K562 (cell line): ENCODE results near the gene NLGN3. TPM values are rescaled to one million over a fixed set of nuclear protein-coding genes. Genes with fewer than 3 reads are reported as not detected.

Experiments
- ATAC-seq: fragments of 200-7000 bp; cut with Tn5 transposase; 3 replicates; pipeline ENCODE4 v1.9.1; 2020; ENCODE audit warnings: moderate library complexity
- BruUV-seq: library from RNA; stranded (reverse); fragments of 400-500 nt; replicated peaks from 2 replicates; lab custom pipeline; 2021; lab: Mats Ljungman, UMichigan
- CTCF ChIA-PET: fragments of 300-600 bp; formaldehyde crosslinking; extraction: SDS; loops from one replicate; lab custom pipeline; 2021; ENCODE audit warnings: low intra/inter-chr PET ratio; lab: Yijun Ruan, JAX
- POLR2A ChIA-PET: fragments of 300-600, 350-650 bp; sonication (Branson Sonifier 250); formaldehyde crosslinking; extraction: SDS; loops from one replicate; lab custom pipeline; 2021; ENCODE audit warnings: antibody characterized with exemption, inconsistent platforms; lab: Yijun Ruan, JAX
- DNase-seq, 4 experiments: peaks; one replicate each; pipeline versions ENCODE4 v3.0.0 to v3.0.0-alpha.2; 2011 to 2018; ENCODE audit warnings: low spot score in 3 of 4, mixed read lengths in 3 of 4; ENCODE audit errors: extremely low read depth in 1 of 4
- FAIRE-seq: peaks from 2 replicates; lab custom pipeline; 2011; peaks lifted over from hg19 to GRCh38; lab: Jason Lieb, UNC
- H2AFZ ChIP-seq: 2 replicates; pipeline ENCODE4 v1.6.0; 2011; ENCODE audit warnings: low read depth, low read length, control low read depth, inconsistent platforms
- H3K27ac ChIP-seq: fragments of 200-600 bp; 3 replicates; pipeline ENCODE4 v1.8.0; 2011; ENCODE audit warnings: low read depth, mild to moderate bottlenecking, control low read depth, inconsistent platforms, low read length, moderate library complexity, mixed read lengths; ENCODE audit errors: extremely low read depth
- H3K27me3 ChIP-seq, 2 experiments: fragments of 300-600 bp in 1 of 2; 2 replicates in 1 of 2; 3 replicates in 1 of 2; pipeline versions ENCODE4 v1.6.0 to v1.8.0; 2011; ENCODE audit warnings: inconsistent platforms in 2 of 2, low read length in 2 of 2, mild to moderate bottlenecking in 1 of 2, mixed read lengths in 1 of 2, moderate library complexity in 1 of 2; ENCODE audit not compliant: control insufficient read depth in 2 of 2, insufficient read depth in 2 of 2
- H3K36me3 ChIP-seq: fragments of 300-600 bp; 3 replicates; pipeline ENCODE4 v1.8.0; 2011; ENCODE audit warnings: mild to moderate bottlenecking, low read length, inconsistent platforms; ENCODE audit not compliant: control insufficient read depth, insufficient read depth
- H3K4me1 ChIP-seq, 2 experiments: fragments of 200-600 bp in 1 of 2; replicated peaks in 1 of 2; 2 replicates in 1 of 2; 3 replicates in 1 of 2; pipeline versions ENCODE4 v1.5.1 to v1.8.0; 2011; ENCODE audit warnings: inconsistent platforms in 2 of 2, low read length in 2 of 2, mild to moderate bottlenecking in 1 of 2, mixed read lengths in 1 of 2, moderate library complexity in 1 of 2; ENCODE audit not compliant: control insufficient read depth in 2 of 2, insufficient read depth in 2 of 2
- H3K4me2 ChIP-seq: 2 replicates; pipeline ENCODE4 v1.6.1; 2011; ENCODE audit warnings: low read length, control low read depth, inconsistent platforms, mixed read lengths; ENCODE audit not compliant: insufficient read depth
- H3K4me3 ChIP-seq: fragments of 200-600 bp; sonication (generic), shearing (Covaris generic); 2 replicates; pipeline ENCODE4 v1.5.1; 2016; ENCODE audit warnings: control low read depth, inconsistent platforms
- H3K79me2 ChIP-seq: fragments of 200-600 bp; 3 replicates; pipeline ENCODE4 v1.8.0; 2011; ENCODE audit warnings: low read length, inconsistent platforms; ENCODE audit not compliant: control insufficient read depth, insufficient read depth
- H3K9ac ChIP-seq, 2 experiments: 2 replicates each; pipeline versions ENCODE4 v1.6.0 to v1.6.1; 2011; ENCODE audit warnings: low read depth in 2 of 2, low read length in 2 of 2, control low read depth in 1 of 2, inconsistent platforms in 1 of 2, mild to moderate bottlenecking in 1 of 2, mixed read lengths in 1 of 2; ENCODE audit not compliant: insufficient read depth in 1 of 2
- H3K9me1 ChIP-seq: one replicate; pipeline ENCODE4 v1.6.0; 2011; ENCODE audit warnings: inconsistent platforms, mild to moderate bottlenecking, low read length, moderate library complexity; ENCODE audit not compliant: control insufficient read depth, insufficient read depth
- H3K9me3 ChIP-seq: replicated peaks from 2 replicates; pipeline ENCODE4 v1.5.1; 2011; ENCODE audit warnings: low read depth, low read length, inconsistent platforms; ENCODE audit not compliant: control insufficient read depth, insufficient read depth
- H4K20me1 ChIP-seq: replicated peaks from 2 replicates; pipeline ENCODE4 v1.6.1; 2011; ENCODE audit warnings: low read length, inconsistent platforms, mixed read lengths; ENCODE audit not compliant: control insufficient read depth, insufficient read depth
- AFF4 ChIP-seq: sonication (generic); formaldehyde crosslinking; IDR thresholded peaks from 2 replicates; pipeline ENCODE4 v1.8.0; 2023; ENCODE audit warnings: mild to moderate bottlenecking, missing genetic modification reagents
- CBFA2T3 ChIP-seq: fragments of 450-650 bp; IDR thresholded peaks from 2 replicates; pipeline ENCODE4 v1.6.1; 2017
- CBX5 ChIP-seq: IDR thresholded peaks from 2 replicates; pipeline ENCODE4 v1.6.1; 2014; ENCODE audit warnings: low read depth, borderline replicate concordance
- IRF1 ChIP-seq: sonication (generic); formaldehyde crosslinking; IDR thresholded peaks from 2 replicates; pipeline ENCODE4 v1.8.0; 2022; ENCODE audit warnings: missing genetic modification reagents, mild to moderate bottlenecking, borderline replicate concordance
- MEF2A ChIP-seq: IDR thresholded peaks from 2 replicates; pipeline ENCODE4 v1.6.1; 2011; ENCODE audit warnings: low read depth, mild to moderate bottlenecking, low read length, moderate library complexity; ENCODE audit not compliant: control insufficient read depth
- MEF2D ChIP-seq: conservative IDR thresholded peaks from 2 replicates; pipeline ENCODE4 v1.6.1; 2016; ENCODE audit warnings: low read depth, missing genetic modification characterization, missing compliant biosample characterization
- NR2C2 ChIP-seq, 2 experiments: fragments of 200-800 bp in 1 of 2; sonication (Bioruptor generic) in 1 of 2; sonication (generic) in 1 of 2; formaldehyde crosslinking in 1 of 2; IDR thresholded peaks; 2 replicates each; pipeline versions ENCODE4 v1.6.1 to v1.8.0; 2016 to 2022; ENCODE audit warnings: mild to moderate bottlenecking in 1 of 2, missing compliant biosample characterization in 1 of 2, missing genetic modification characterization in 1 of 2, missing genetic modification reagents in 1 of 2
- RCOR1 ChIP-seq, 2 experiments: IDR thresholded peaks; 2 replicates each; pipeline ENCODE4 v1.6.1; 2012; ENCODE audit warnings: low read depth in 2 of 2, low read length in 2 of 2, borderline replicate concordance in 1 of 2, improper control_type of control experiment in 1 of 2
- RFX1 ChIP-seq: fragments of 450-650 bp; IDR thresholded peaks from 2 replicates; pipeline ENCODE4 v1.6.1; 2016; ENCODE audit warnings: mild to moderate bottlenecking, moderate library complexity
- ZNF165 ChIP-seq: fragments of 250-450 bp; sonication (Bioruptor Pico); IDR thresholded peaks from 2 replicates; pipeline ENCODE4 v1.4.0; 2020; ENCODE audit warnings: borderline replicate concordance
- WGBS: fragments of 100-300 bp; shearing (Covaris generic); methylation state at CpG from one replicate; pipeline ENCODE4 v1.1.6; 2016; ENCODE audit warnings: low coverage, mixed read lengths; ENCODE audit not compliant: insufficient coverage; ENCODE audit errors: missing lambda C conversion rate; 5-methylcytosine and 5-hydroxymethylcytosine counted together
- in situ Hi-C: fragments of 300-500 bp; cut with MboI; formaldehyde crosslinking; loops from 4 replicates; pipeline ENCODE4 v1.15.0; 2018; ENCODE audit warnings: inconsistent platforms, mixed read lengths
- intact Hi-C: fragments of 100-400 bp; cut with micrococcal nuclease; formaldehyde crosslinking; loops from 2 replicates; pipeline ENCODE4 v1.14.2; 2022
- polyA plus RNA-seq, 8 experiments: library from polyadenylated mRNA; depleted of rRNA in 4 of 8; stranded (reverse) in 5 of 8; unstranded in 3 of 8; fragments of >200 nt; fragmentation: Nextera tagmentation in 2 of 8; fragmentation: Illumina TruSeq in 1 of 8; extraction: Ambion mirVana in 2 of 8; extraction: Trizol in 1 of 8; gene quantifications; 2 replicates each; pipeline versions ENCODE4 v1.2.1 to v1.2.3, GENCODE V29; 2011 to 2014; ENCODE audit warnings: inconsistent platforms in 1 of 8, missing spikeins in 1 of 8
- total RNA-seq, 7 experiments: library from RNA; depleted of rRNA in 6 of 7; stranded (reverse); fragments of >200 nt in 6 of 7; fragmentation: Illumina TruSeq in 2 of 7; extraction: Trizol in 2 of 7; gene quantifications; 2 replicates each; pipeline versions ENCODE4 v1.2.1 to v1.2.3, GENCODE V29; 2011 to 2021; ENCODE audit warnings: low replicate concordance in 1 of 7
- TF ChIP-seq, protein P1 (sequence below): IDR thresholded peaks from 3 replicates; pipeline ENCODE4 v1.6.1; 2011; ENCODE audit warnings: borderline replicate concordance, mild to moderate bottlenecking; ENCODE audit not compliant: insufficient read length, insufficient read depth
- TF ChIP-seq, protein P2 (sequence below): fragments of 200-800 bp; sonication (Bioruptor generic); IDR thresholded peaks from 2 replicates; pipeline ENCODE4 v1.6.1; 2017; ENCODE audit warnings: missing genetic modification characterization, missing compliant biosample characterization
- TF ChIP-seq, protein P3 (sequence below): fragments of 250-450 bp; sonication (Bioruptor Pico); IDR thresholded peaks from 2 replicates; pipeline ENCODE4 v1.8.0; 2022; ENCODE audit warnings: moderate library complexity, mild to moderate bottlenecking, inconsistent platforms

The NLGN3 gene
- total and polyA plus RNA-seq, 9 of the 15 experiments (the other 6 are each of a cell fraction or from before 2014, with no cell fraction given): 0.03 to 0.86 (median 0.25) TPM

DNA sequence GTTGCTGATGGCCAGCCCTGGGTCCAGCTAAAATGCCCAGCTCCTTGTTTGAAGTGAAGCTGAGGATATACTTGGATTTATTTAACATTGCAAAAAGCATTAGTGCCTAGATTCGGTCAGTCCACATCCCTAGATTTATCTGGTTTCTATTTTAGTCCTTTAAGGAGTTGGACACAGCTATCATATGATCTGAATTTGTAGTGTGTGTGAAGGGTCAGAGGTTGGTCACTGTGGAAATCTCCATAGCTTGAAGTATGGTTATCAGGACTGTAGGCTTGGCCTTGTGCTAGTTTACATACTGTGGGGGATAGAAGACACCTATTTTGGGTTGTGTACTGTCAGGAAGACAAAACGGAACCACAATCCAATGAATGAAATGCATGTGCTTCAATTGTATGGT lies 28.8 kb downstream of the NLGN3 start:
- CTCF ChIA-PET: no interaction called here
- Histone ChIP-seq H3K9me1 (no peaks in the 10 kb centered on the region), H3K4me3 (no peak overlapping the region), H3K9me3 (no peaks in the 10 kb centered on the region), H3K4me1 (peaks cover 23 to 25% of the 10 kb centered on the region in 2 experiments; a peak in 4 of 5 replicates), H3K27me3 (no peaks in the 10 kb centered on the region), H3K36me3 (no peaks in the 10 kb centered on the region; the same call in 2 of the 3 replicates), H4K20me1 (no peaks in the 10 kb centered on the region), H3K4me2 (no peak overlapping the region), H3K79me2 (no peaks in the 10 kb centered on the region), H2AFZ (no peak overlapping the region), H3K27ac (no peak overlapping the region), H3K9ac (peak overlapping the region in 1 of 2 experiments; percentile 48; a peak in 1 of 4 replicates)
- POLR2A ChIA-PET: interaction anchor here (1.6 kb wide), 1 partner anchor 9 kb away, joined by 5 read pairs; no protein-coding TSS in a partner anchor
- WGBS: 0% methylated on average over 2 of the region's 2 CpGs
- no peak for FAIRE-seq
- DNase-seq: peak in 2 of 4 experiments; percentile 11 to 39
- ATAC-seq: peak; percentile 12; the same call in 1 of the 3 replicates
- in situ Hi-C loops: loop anchor here (10.0 kb wide), 1 partner anchor 409 kb away; no protein-coding TSS in a partner anchor
- intact Hi-C loops: no loop called here
- no TSS peak for BruUV-seq
- TF ChIP-seq CBFA2T3: peak; percentile 37; the same call in 1 of the 2 replicates
- peak; percentile 92 for TF ChIP-seq MEF2D (tag)
- TF ChIP-seq, protein P1, sequence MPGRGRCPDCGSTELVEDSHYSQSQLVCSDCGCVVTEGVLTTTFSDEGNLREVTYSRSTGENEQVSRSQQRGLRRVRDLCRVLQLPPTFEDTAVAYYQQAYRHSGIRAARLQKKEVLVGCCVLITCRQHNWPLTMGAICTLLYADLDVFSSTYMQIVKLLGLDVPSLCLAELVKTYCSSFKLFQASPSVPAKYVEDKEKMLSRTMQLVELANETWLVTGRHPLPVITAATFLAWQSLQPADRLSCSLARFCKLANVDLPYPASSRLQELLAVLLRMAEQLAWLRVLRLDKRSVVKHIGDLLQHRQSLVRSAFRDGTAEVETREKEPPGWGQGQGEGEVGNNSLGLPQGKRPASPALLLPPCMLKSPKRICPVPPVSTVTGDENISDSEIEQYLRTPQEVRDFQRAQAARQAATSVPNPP: no peak
- TF ChIP-seq, protein P2, sequence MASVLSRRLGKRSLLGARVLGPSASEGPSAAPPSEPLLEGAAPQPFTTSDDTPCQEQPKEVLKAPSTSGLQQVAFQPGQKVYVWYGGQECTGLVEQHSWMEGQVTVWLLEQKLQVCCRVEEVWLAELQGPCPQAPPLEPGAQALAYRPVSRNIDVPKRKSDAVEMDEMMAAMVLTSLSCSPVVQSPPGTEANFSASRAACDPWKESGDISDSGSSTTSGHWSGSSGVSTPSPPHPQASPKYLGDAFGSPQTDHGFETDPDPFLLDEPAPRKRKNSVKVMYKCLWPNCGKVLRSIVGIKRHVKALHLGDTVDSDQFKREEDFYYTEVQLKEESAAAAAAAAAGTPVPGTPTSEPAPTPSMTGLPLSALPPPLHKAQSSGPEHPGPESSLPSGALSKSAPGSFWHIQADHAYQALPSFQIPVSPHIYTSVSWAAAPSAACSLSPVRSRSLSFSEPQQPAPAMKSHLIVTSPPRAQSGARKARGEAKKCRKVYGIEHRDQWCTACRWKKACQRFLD (CRISPR knock-in tag): no peak
- no peak for TF ChIP-seq CBX5
- no peak for TF ChIP-seq ZNF165 (CRISPR knock-in tag)
- TF ChIP-seq RCOR1 (IDR thresholded peaks at IDR 0.05; ENCODE audit: borderline replicate concordance in 1 of 2, low read depth in 2 of 2, low read length in 2 of 2): peak in 1 of 2 experiments; percentile 55; a peak in 1 of 4 replicates
- TF ChIP-seq, protein P3, sequence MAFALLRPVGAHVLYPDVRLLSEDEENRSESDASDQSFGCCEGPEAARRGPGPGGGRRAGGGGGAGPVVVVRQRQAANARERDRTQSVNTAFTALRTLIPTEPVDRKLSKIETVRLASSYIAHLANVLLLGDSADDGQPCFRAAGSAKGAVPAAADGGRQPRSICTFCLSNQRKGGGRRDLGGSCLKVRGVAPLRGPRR (CRISPR knock-in tag): no peak
- no peak for TF ChIP-seq IRF1 (CRISPR knock-in tag)
- TF ChIP-seq NR2C2 (CRISPR knock-in tag; IDR thresholded peaks at IDR 0.05): no peak
- peak; percentile 53; the same call in 1 of the 2 replicates for TF ChIP-seq NR2C2 (tag; IDR thresholded peaks at IDR 0.05)
- TF ChIP-seq RFX1: no peak
- TF ChIP-seq MEF2A: peak; percentile 47; the same call in 1 of the 2 replicates
- TF ChIP-seq AFF4: no peak
